HepG2 (cell line): Measurements from ENCODE around the gene INTS15.

Experiments used
- CBFB ChIP-seq: sonication (generic); formaldehyde crosslinking; IDR thresholded peaks from 2 replicates; pipeline ENCODE4 v1.4.0; 2020; ENCODE audit warnings: missing genetic modification reagents
- CTCF ChIP-seq: sonication (generic); formaldehyde crosslinking; IDR thresholded peaks from 2 replicates; pipeline ENCODE4 v1.5.0; 2020; ENCODE audit warnings: mild to moderate bottlenecking, missing genetic modification reagents, moderate library complexity
- HDAC6 ChIP-seq: fragments of 200-600 bp; sonication (generic); IDR thresholded peaks from 2 replicates; pipeline ENCODE4 v1.7.0; 2017; ENCODE audit warnings: mild to moderate bottlenecking, antibody characterized with exemption, low read length, low read depth
- KAT2B ChIP-seq: fragments of 150-350 bp; IDR thresholded peaks from 2 replicates; pipeline ENCODE4 v1.6.1; 2014; ENCODE audit warnings: low read depth, low read length, borderline replicate concordance
- POLR2A ChIP-seq, 2 experiments: IDR thresholded peaks; 2 replicates each; pipeline ENCODE4 v1.6.1; 2011; ENCODE audit warnings: low read depth in 2 of 2, low read length in 2 of 2, mild to moderate bottlenecking in 1 of 2, moderate library complexity in 1 of 2; ENCODE audit not compliant: insufficient read depth in 1 of 2
- POLR2AphosphoS2 ChIP-seq: IDR thresholded peaks from 2 replicates; pipeline ENCODE4 v1.6.1; 2011; ENCODE audit warnings: low read depth, low read length, improper control_type of control experiment
- SIN3A ChIP-seq: IDR thresholded peaks from 2 replicates; pipeline ENCODE4 v1.6.1; 2011; ENCODE audit warnings: low read depth, mild to moderate bottlenecking, control low read depth, low read length, borderline replicate concordance
- ZZZ3 ChIP-seq: sonication (generic); formaldehyde crosslinking; IDR thresholded peaks from 2 replicates; pipeline ENCODE4 v1.4.0; 2020; ENCODE audit warnings: missing genetic modification reagents, mild to moderate bottlenecking, borderline replicate concordance

GRCh38 chr7:6559896-6560295 lies 29.9 kb upstream of the INTS15 start:
- TF ChIP-seq KAT2B = no peak
- TF ChIP-seq POLR2AphosphoS2 = no peak
- TF ChIP-seq POLR2A (IDR thresholded peaks at IDR 0.05; ENCODE audit: insufficient read depth in 1 of 2, low read depth in 2 of 2, low read length in 2 of 2) = no peak
- no peak for TF ChIP-seq CBFB
- no peak for TF ChIP-seq CTCF (CRISPR knock-in tag)
- no peak for TF ChIP-seq ZZZ3 (CRISPR knock-in tag)
- no peak for TF ChIP-seq SIN3A
- no peak for TF ChIP-seq HDAC6
